Fibroblast of lung (primary cell): Measurements from ENCODE around the gene RSL24D1. TPM values are rescaled to one million over a fixed set of nuclear protein-coding genes. Genes with fewer than 3 reads are reported as not detected.

Experiments
- DNase-seq, 2 donors: peaks; one replicate each; pipeline versions ENCODE4 v3.0.0 to v3.0.0-alpha.2; 2010; ENCODE audit warnings: low read depth in 2 of 2
- H2AFZ ChIP-seq: 2 replicates; pipeline ENCODE4 v1.5.1; 2012; ENCODE audit warnings: low read length, control low read depth, inconsistent platforms
- H3K27ac ChIP-seq: 2 replicates; pipeline ENCODE4 v1.5.1; 2011; ENCODE audit warnings: low read length, control low read depth; ENCODE audit not compliant: insufficient read depth
- H3K27me3 ChIP-seq: 2 replicates; pipeline ENCODE4 v1.5.1; 2011; ENCODE audit warnings: mild to moderate bottlenecking, low read length; ENCODE audit not compliant: control insufficient read depth, insufficient read depth
- H3K36me3 ChIP-seq: 2 replicates; pipeline ENCODE4 v1.5.1; 2011; ENCODE audit warnings: low read length; ENCODE audit not compliant: control insufficient read depth, insufficient read depth
- H3K4me1 ChIP-seq: 2 replicates; pipeline ENCODE4 v1.5.1; 2011; ENCODE audit warnings: low read length; ENCODE audit not compliant: control insufficient read depth, insufficient read depth; ENCODE audit errors: extremely low read depth
- H3K4me2 ChIP-seq: 2 replicates; pipeline ENCODE4 v1.5.1; 2011; ENCODE audit warnings: low read length, control low read depth; ENCODE audit not compliant: insufficient read depth; ENCODE audit errors: extremely low read depth
- H3K4me3 ChIP-seq, 4 experiments: fragments of 200-600 bp in 1 of 4; sonication (generic) in 1 of 4; replicated peaks in 1 of 4; 2 replicates each; pipeline ENCODE4 v1.5.1; 2011 to 2016; ENCODE audit warnings: low read length in 4 of 4, low read depth in 3 of 4, mild to moderate bottlenecking in 3 of 4, control low read depth in 2 of 4, inconsistent platforms in 1 of 4, mixed read lengths in 1 of 4; ENCODE audit not compliant: insufficient read depth in 1 of 4; ENCODE audit errors: control extremely low read depth in 1 of 4
- H3K79me2 ChIP-seq: 2 replicates; pipeline ENCODE4 v1.5.1; 2012; ENCODE audit warnings: mild to moderate bottlenecking, low read length, inconsistent platforms; ENCODE audit not compliant: control insufficient read depth, insufficient read depth
- H3K9ac ChIP-seq: 2 replicates; pipeline ENCODE4 v1.5.1; 2011; ENCODE audit warnings: mild to moderate bottlenecking, low read length, control low read depth; ENCODE audit not compliant: insufficient read depth
- H3K9me3 ChIP-seq: 2 replicates; pipeline ENCODE4 v1.5.1; 2012; ENCODE audit warnings: low read depth, low read length; ENCODE audit not compliant: control insufficient read depth, insufficient read depth
- H4K20me1 ChIP-seq: 2 replicates; pipeline ENCODE4 v1.5.1; 2011; ENCODE audit warnings: low read length; ENCODE audit not compliant: control insufficient read depth, insufficient read depth; ENCODE audit errors: extremely low read depth
- CTCF ChIP-seq, 2 donors: IDR thresholded peaks in 1 of 2; conservative IDR thresholded peaks in 1 of 2; 1 replicate in 1 of 2; 2 replicates in 1 of 2; pipeline ENCODE4 v1.5.1; 2011 to 2012; ENCODE audit warnings: low read length in 2 of 2, control low read depth in 1 of 2, inconsistent platforms in 1 of 2, low read depth in 1 of 2, mild to moderate bottlenecking in 1 of 2
- EZH2 ChIP-seq: IDR thresholded peaks from 2 replicates; pipeline ENCODE4 v1.5.1; 2012; ENCODE audit warnings: low read length, control low read depth, mild to moderate bottlenecking; ENCODE audit errors: missing control alignments
- polyA plus RNA-seq, 2 donors: library from polyadenylated mRNA; depleted of rRNA in 1 of 2; stranded (reverse) in 1 of 2; unstranded in 1 of 2; fragments of >200 nt; gene quantifications; 2 replicates each; pipeline ENCODE4 v1.2.1, GENCODE V29; 2011 to 2012; ENCODE audit warnings: missing spikeins in 1 of 2
- total RNA-seq: library from RNA; depleted of rRNA; stranded (reverse); fragments of >200 nt; gene quantifications from 2 replicates; pipeline ENCODE4 v1.2.1, GENCODE V29; 2014

RSL24D1 gene
- total and polyA plus RNA-seq, 2 donors (not counting 1 experiment from before 2014, with no cell fraction given) = 56.8 to 117 TPM

- Histone ChIP-seq H3K27ac (no peak overlapping the region), H3K4me1 (no peaks in the 10 kb centered on the region), H3K9me3 (no peaks in the 10 kb centered on the region), H3K9ac (no peak overlapping the region), H2AFZ (no peak overlapping the region), H3K4me3 (no peak overlapping the region), H4K20me1 (no peaks in the 10 kb centered on the region), H3K27me3 (no peaks in the 10 kb centered on the region), H3K4me2 (no peak overlapping the region), H3K79me2 (peaks cover 8% of the 10 kb centered on the region), H3K36me3 (peaks cover 4% of the 10 kb centered on the region)
- no peak for DNase-seq
- TF ChIP-seq CTCF (conservative IDR thresholded peaks at IDR 0.05 in 1 of 2, IDR thresholded peaks at IDR 0.05 in 1 of 2; ENCODE audit: low read depth in 1 of 2, low read length in 2 of 2) (no peak), EZH2 (no peak)
Observed at GRCh38 chr15:55186331-55186730, 10.4 kb downstream of the RSL24D1 start.

GRCh38 chr15:55183679-55184078 is 13.1 kb downstream of the RSL24D1 start:
- Histone ChIP-seq H3K27me3 (no peaks in the 10 kb centered on the region), H2AFZ (no peak overlapping the region), H3K27ac (no peak overlapping the region), H3K9me3 (no peaks in the 10 kb centered on the region), H3K4me2 (no peak overlapping the region), H3K4me1 (no peaks in the 10 kb centered on the region), H3K4me3 (no peak overlapping the region), H3K79me2 (peaks cover 8% of the 10 kb centered on the region), H3K36me3 (peaks cover 4% of the 10 kb centered on the region), H3K9ac (no peak overlapping the region), H4K20me1 (no peaks in the 10 kb centered on the region)
- DNase-seq = peak in 1 of 2 donors; percentile 17
- TF ChIP-seq CTCF (conservative IDR thresholded peaks at IDR 0.05 in 1 of 2, IDR thresholded peaks at IDR 0.05 in 1 of 2; ENCODE audit: low read depth in 1 of 2, low read length in 2 of 2) = no peak
- no peak for TF ChIP-seq EZH2

- Histone ChIP-seq H3K4me3 (no peak overlapping the region), H2AFZ (no peak overlapping the region), H3K4me2 (no peak overlapping the region), H3K9ac (no peak overlapping the region), H3K9me3 (no peaks in the 10 kb centered on the region), H3K27ac (no peak overlapping the region), H3K79me2 (no peaks in the 10 kb centered on the region), H3K36me3 (peaks cover 3% of the 10 kb centered on the region), H4K20me1 (no peaks in the 10 kb centered on the region), H3K27me3 (no peaks in the 10 kb centered on the region), H3K4me1 (no peaks in the 10 kb centered on the region)
- TF ChIP-seq CTCF (conservative IDR thresholded peaks at IDR 0.05 in 1 of 2, IDR thresholded peaks at IDR 0.05 in 1 of 2; ENCODE audit: low read depth in 1 of 2, low read length in 2 of 2) (no peak), EZH2 (no peak)
- no peak for DNase-seq
Observed at GRCh38 chr15:55179141-55179540, 17.6 kb downstream of the RSL24D1 start.
